GM23248 (cell line): ENCODE results near the gene CNN1. TPM values are rescaled to one million over a fixed set of nuclear protein-coding genes. Genes with fewer than 3 reads are reported as not detected.

Experiments used
- DNase-seq: peaks from one replicate; pipeline ENCODE4 v3.0.0-alpha.2; 2015
- H2AFZ ChIP-seq: fragments of 200-600 bp; sonication (generic); 2 replicates; pipeline ENCODE4 v1.6.1; 2016; ENCODE audit warnings: antibody characterized with exemption
- H3F3A ChIP-seq: fragments of 200-600 bp; sonication (generic); 2 replicates; pipeline ENCODE4 v1.6.1; 2016; ENCODE audit warnings: mild to moderate bottlenecking, antibody characterized with exemption, mixed run types; ENCODE audit not compliant: insufficient read depth
- H3K27ac ChIP-seq: fragments of 200-600 bp; sonication (generic); 2 replicates; pipeline ENCODE4 v1.5.1; 2016; ENCODE audit warnings: mild to moderate bottlenecking
- H3K27me3 ChIP-seq: fragments of 200-600 bp; sonication (generic); replicated peaks from 2 replicates; pipeline ENCODE4 v1.6.1; 2016; ENCODE audit warnings: mild to moderate bottlenecking; ENCODE audit not compliant: insufficient read depth
- H3K36me3 ChIP-seq: fragments of 200-600 bp; sonication (generic); 2 replicates; pipeline ENCODE4 v1.6.1; 2016; ENCODE audit warnings: low read depth, mild to moderate bottlenecking
- H3K4me1 ChIP-seq: fragments of 200-600 bp; sonication (generic); 2 replicates; pipeline ENCODE4 v1.6.1; 2016; ENCODE audit warnings: mild to moderate bottlenecking; ENCODE audit not compliant: insufficient read depth
- H3K4me2 ChIP-seq: fragments of 200-600 bp; sonication (generic); one replicate; pipeline ENCODE4 v1.6.1; 2016; ENCODE audit warnings: mild to moderate bottlenecking; ENCODE audit not compliant: unreplicated experiment
- H3K4me3 ChIP-seq: fragments of 200-600 bp; sonication (generic); 2 replicates; pipeline ENCODE4 v1.5.1; 2016; ENCODE audit warnings: mild to moderate bottlenecking
- H3K79me2 ChIP-seq: fragments of 200-600 bp; sonication (generic); 2 replicates; pipeline ENCODE4 v1.6.1; 2016; ENCODE audit warnings: mild to moderate bottlenecking; ENCODE audit not compliant: insufficient read depth
- H3K9ac ChIP-seq: fragments of 200-600 bp; sonication (generic); 2 replicates; pipeline ENCODE4 v1.6.1; 2016; ENCODE audit warnings: mild to moderate bottlenecking
- H3K9me2 ChIP-seq: fragments of 200-600 bp; sonication (generic); 2 replicates; pipeline ENCODE4 v1.6.1; 2016; ENCODE audit warnings: mixed run types, mild to moderate bottlenecking, moderate library complexity; ENCODE audit not compliant: insufficient read depth
- H3K9me3 ChIP-seq: fragments of 200-600 bp; sonication (generic); one replicate; pipeline ENCODE4 v1.6.1; 2017; ENCODE audit warnings: low read depth
- H4K20me1 ChIP-seq: fragments of 200-600 bp; sonication (generic); 2 replicates; pipeline ENCODE4 v1.6.0; 2016; ENCODE audit not compliant: insufficient read depth
- EZH2 ChIP-seq: fragments of 200-600 bp; sonication (generic); IDR thresholded peaks from 2 replicates; pipeline ENCODE4 v1.6.1; 2018; ENCODE audit warnings: antibody characterized with exemption, mild to moderate bottlenecking; ENCODE audit not compliant: insufficient read depth, poor library complexity, severe bottlenecking
- EZH2phosphoT487 ChIP-seq: fragments of 200-600 bp; sonication (generic); IDR thresholded peaks from 2 replicates; pipeline ENCODE4 v1.6.1; 2018; ENCODE audit warnings: antibody characterized with exemption, moderate library complexity, mild to moderate bottlenecking, low read depth; ENCODE audit not compliant: insufficient read depth
- WGBS, 2 experiments: methylation state at CpG; one replicate each; pipeline ENCODE4 v1.1.6; 2015 to 2017; ENCODE audit warnings: low lambda C conversion rate in 2 of 2, low coverage in 1 of 2; ENCODE audit errors: missing lambda C conversion rate in 2 of 2; 5-methylcytosine and 5-hydroxymethylcytosine counted together
- in situ Hi-C: fragments of 300-500 bp; cut with MboI; formaldehyde crosslinking; loops from 2 replicates; pipeline ENCODE4 v1.15.0; 2020
- polyA plus RNA-seq: library from polyadenylated mRNA; unstranded; fragments of >200 nt; fragmentation: Nextera tagmentation; extraction: Ambion mirVana; gene quantifications from 2 replicates; pipeline ENCODE4 v1.2.1, GENCODE V29; 2016
- total RNA-seq: library from RNA; depleted of rRNA; stranded (reverse); fragments of >200 nt; shearing (Covaris generic); gene quantifications from 2 replicates; pipeline ENCODE4 v1.2.3, GENCODE V29; 2014

The CNN1 gene
- total and polyA plus RNA-seq, 2 experiments from 2014 or later: 27.1 to 44.5 TPM

GRCh38 chr19:11506967-11507366, 31.7 kb upstream of the CNN1 start:
- Histone ChIP-seq H2AFZ (no peak overlapping the region), H3K79me2 (no peaks in the 10 kb centered on the region; the same call in 1 of the 2 replicates), H3K27me3 (no peaks in the 10 kb centered on the region), H3K27ac (no peak overlapping the region), H4K20me1 (no peaks in the 10 kb centered on the region), H3K9ac (no peak overlapping the region), H3K4me2 (no peak overlapping the region), H3F3A (no peaks in the 10 kb centered on the region), H3K9me3 (no peaks in the 10 kb centered on the region), H3K4me3 (no peak overlapping the region), H3K4me1 (0 out of 2 replicates have a peak, but pooled peaks cover 4% of the 10 kb centered on the region), H3K9me2 (no peaks in the 10 kb centered on the region), H3K36me3 (no peaks in the 10 kb centered on the region)
- in situ Hi-C loops: no loop called here
- 80 to 83% methylated on average over 6 of the region's 6 CpGs for WGBS, 2 experiments
- TF ChIP-seq EZH2 (no peak), EZH2phosphoT487 (no peak)
- DNase-seq: no peak

- Histone ChIP-seq H3K4me3 (no peak overlapping the region), H3K9ac (no peak overlapping the region), H3K36me3 (no peaks in the 10 kb centered on the region), H3K79me2 (no peaks in the 10 kb centered on the region; the same call in 1 of the 2 replicates), H3F3A (no peaks in the 10 kb centered on the region), H2AFZ (no peak overlapping the region), H3K27ac (no peak overlapping the region), H3K4me1 (0 out of 2 replicates have a peak, but pooled peaks cover 4% of the 10 kb centered on the region), H3K9me3 (no peaks in the 10 kb centered on the region), H4K20me1 (no peaks in the 10 kb centered on the region), H3K27me3 (no peaks in the 10 kb centered on the region), H3K4me2 (no peak overlapping the region), H3K9me2 (no peaks in the 10 kb centered on the region)
- no peak for TF ChIP-seq EZH2
- no peak for TF ChIP-seq EZH2phosphoT487
- 71 to 74% methylated on average over 18 of the region's 18 CpGs for WGBS, 2 experiments
- in situ Hi-C loops: no loop called here
- DNase-seq: no peak
These were observed 31.1 kb upstream of the CNN1 start for GRCh38 chr19:11507370-11508078.

GRCh38 chr19:11510444-11510843, 28.2 kb upstream of the CNN1 start:
- TF ChIP-seq EZH2 (no peak), EZH2phosphoT487 (no peak)
- H3K9me2 ChIP-seq: no peaks in the 10 kb centered on the region
- no peak for DNase-seq
- H2AFZ ChIP-seq: no peak overlapping the region
- no peaks in the 10 kb centered on the region for H3K9me3 ChIP-seq
- H3F3A ChIP-seq: no peaks in the 10 kb centered on the region
- H3K4me2 ChIP-seq: no peak overlapping the region
- no peaks in the 10 kb centered on the region for H3K27me3 ChIP-seq
- H3K4me1 ChIP-seq: no peaks in the 10 kb centered on the region
- no peaks in the 10 kb centered on the region for H3K36me3 ChIP-seq
- no peaks in the 10 kb centered on the region for H4K20me1 ChIP-seq
- H3K79me2 ChIP-seq: no peaks in the 10 kb centered on the region
- H3K9ac ChIP-seq: no peak overlapping the region
- in situ Hi-C loops: no loop called here
- H3K4me3 ChIP-seq: no peak overlapping the region
- 96 to 99% methylated on average over 7 to 8 of the region's 8 CpGs for WGBS, 2 experiments
- no peak overlapping the region for H3K27ac ChIP-seq

- WGBS, 2 experiments: 96 to 97% methylated on average over 20 of the region's 20 CpGs
- Histone ChIP-seq H3K9me3 (no peaks in the 10 kb centered on the region), H2AFZ (no peak overlapping the region), H3K36me3 (no peaks in the 10 kb centered on the region), H3K4me3 (no peak overlapping the region), H3K79me2 (no peaks in the 10 kb centered on the region), H4K20me1 (no peaks in the 10 kb centered on the region), H3K27me3 (no peaks in the 10 kb centered on the region), H3K4me1 (no peaks in the 10 kb centered on the region), H3F3A (no peaks in the 10 kb centered on the region), H3K9me2 (no peaks in the 10 kb centered on the region), H3K4me2 (no peak overlapping the region), H3K9ac (no peak overlapping the region), H3K27ac (no peak overlapping the region)
- no peak for TF ChIP-seq EZH2
- TF ChIP-seq EZH2phosphoT487: no peak
- no peak for DNase-seq
- in situ Hi-C loops: no loop called here
These were observed 24.7 kb upstream of the CNN1 start for GRCh38 chr19:11513946-11514345.
